Endothelial cell of umbilical vein (primary cell): ENCODE data around the gene KREMEN1.

Experiments used
- EZH2 ChIP-seq: IDR thresholded peaks from 2 replicates; pipeline ENCODE4 v1.6.1; 2012; ENCODE audit warnings: borderline replicate concordance, low read depth, mild to moderate bottlenecking, moderate library complexity, low read length, inconsistent platforms; ENCODE audit not compliant: severe bottlenecking
- POLR2A ChIP-seq: IDR thresholded peaks from 2 replicates; pipeline ENCODE4 v1.6.1; 2012; ENCODE audit warnings: low read depth, mild to moderate bottlenecking, control low read depth, low read length

GRCh38 chr22:29138556-29139305 lies 65.9 kb downstream of the KREMEN1 start:
- TF ChIP-seq EZH2 (no peak), POLR2A (no peak)
